H1 (cell line): ENCODE results near the gene NANOGP8. TPM values are rescaled to one million over a fixed set of nuclear protein-coding genes. Genes with fewer than 3 reads are reported as not detected.

Source experiments
- CTCF ChIA-PET: fragments of 300-600 bp; sonication (Branson Sonifier 250); formaldehyde crosslinking; loops from one replicate; lab custom pipeline; 2021; ENCODE audit not compliant: partially characterized antibody; lab: Charles Lee
- POLR2A ChIA-PET: fragments of 300-600 bp; sonication (Branson Sonifier 250); formaldehyde crosslinking; loops from one replicate; lab custom pipeline; 2021; ENCODE audit warnings: inconsistent platforms; ENCODE audit not compliant: partially characterized antibody; lab: Charles Lee
- DNase-seq, 2 experiments: peaks; one replicate each; pipeline versions ENCODE4 v3.0.0 to v3.0.0-alpha.2; 2010 to 2022; ENCODE audit warnings: low spot score in 2 of 2, low read depth in 1 of 2, mixed read lengths in 1 of 2
- FAIRE-seq: peaks from 2 replicates; lab custom pipeline; 2011; peaks lifted over from hg19 to GRCh38; lab: Jason Lieb, UNC
- H2AFZ ChIP-seq: 2 replicates; pipeline ENCODE4 v1.8.1; 2012; ENCODE audit warnings: low read length, inconsistent platforms
- H2AK5ac ChIP-seq: 2 replicates; pipeline ENCODE4 v1.6.1; 2013; ENCODE audit warnings: low read depth, low read length
- H2BK120ac ChIP-seq: replicated peaks from 2 replicates; pipeline ENCODE3; 2013; ENCODE audit warnings: low read depth, low read length, inconsistent platforms
- H2BK12ac ChIP-seq: 2 replicates; pipeline ENCODE4 v1.6.1; 2013; ENCODE audit warnings: low read depth, low read length
- H2BK15ac ChIP-seq: 2 replicates; pipeline ENCODE4 v1.6.1; 2013; ENCODE audit warnings: low read length
- H2BK20ac ChIP-seq: 2 replicates; pipeline ENCODE4 v1.6.1; 2013; ENCODE audit warnings: low read length
- H2BK5ac ChIP-seq: 2 replicates; pipeline ENCODE4 v1.6.1; 2013; ENCODE audit warnings: low read depth, low read length
- H3K14ac ChIP-seq: 2 replicates; pipeline ENCODE4 v1.6.1; 2013; ENCODE audit warnings: inconsistent platforms; ENCODE audit not compliant: insufficient read length
- H3K18ac ChIP-seq: 2 replicates; pipeline ENCODE4 v1.6.1; 2013; ENCODE audit warnings: low read length; ENCODE audit errors: extremely low read depth
- H3K23ac ChIP-seq: 2 replicates; pipeline ENCODE4 v1.6.1; 2013; ENCODE audit warnings: inconsistent platforms; ENCODE audit not compliant: insufficient read length
- H3K23me2 ChIP-seq: 2 replicates; pipeline ENCODE4 v1.6.1; 2013; ENCODE audit warnings: low read depth, low read length
- H3K27ac ChIP-seq: 2 replicates; pipeline ENCODE4 v1.6.1; 2011; ENCODE audit warnings: low read depth, low read length, inconsistent platforms
- H3K27me3 ChIP-seq, 4 experiments: replicated peaks in 1 of 4; 1 replicate in 1 of 4; 2 replicates in 3 of 4; pipeline versions ENCODE4 v1.6.1 to v1.8.1; 2011 to 2013; ENCODE audit warnings: low read length in 3 of 4, mild to moderate bottlenecking in 3 of 4, inconsistent platforms in 2 of 4, mixed read lengths in 2 of 4, moderate library complexity in 1 of 4; ENCODE audit not compliant: control insufficient read depth in 3 of 4, insufficient read depth in 3 of 4; ENCODE audit errors: extremely low read depth in 1 of 4
- H3K36me3 ChIP-seq, 4 experiments: 2 replicates each; pipeline versions ENCODE4 v1.6.1 to v1.8.1; 2011 to 2013; ENCODE audit warnings: mild to moderate bottlenecking in 4 of 4, low read length in 3 of 4, moderate library complexity in 2 of 4, control low read depth in 1 of 4, inconsistent platforms in 1 of 4; ENCODE audit not compliant: insufficient read depth in 4 of 4, control insufficient read depth in 2 of 4
- H3K4ac ChIP-seq: replicated peaks from 2 replicates; pipeline ENCODE3; 2013; ENCODE audit warnings: low read length, low read depth, mixed read lengths, inconsistent platforms; ENCODE audit not compliant: insufficient read length
- H3K4me1 ChIP-seq, 4 experiments: replicated peaks in 1 of 4; 1 replicate in 1 of 4; 2 replicates in 3 of 4; pipeline versions ENCODE4 v1.6.1 to v1.8.1; 2011 to 2013; ENCODE audit warnings: low read length in 3 of 4, inconsistent platforms in 2 of 4, mixed read lengths in 1 of 4; ENCODE audit not compliant: insufficient read depth in 4 of 4, control insufficient read depth in 3 of 4
- H3K4me2 ChIP-seq, 2 experiments: 2 replicates each; pipeline versions ENCODE4 v1.6.1 to v1.8.1; 2011 to 2013; ENCODE audit warnings: low read depth in 2 of 2, low read length in 2 of 2, control low read depth in 1 of 2, inconsistent platforms in 1 of 2, mild to moderate bottlenecking in 1 of 2; ENCODE audit not compliant: insufficient read depth in 1 of 2
- H3K4me3 ChIP-seq, 4 experiments: fragments of 200-600, 300-600 bp in 1 of 4; sonication (generic), shearing (Covaris generic), sonication (Bioruptor Twin) in 1 of 4; 2 replicates each; pipeline versions ENCODE4 v1.5.1 to v1.8.1; 2011 to 2016; ENCODE audit warnings: low read length in 4 of 4, low read depth in 3 of 4, control low read depth in 2 of 4, inconsistent platforms in 2 of 4, mild to moderate bottlenecking in 2 of 4, mixed read lengths in 1 of 4, moderate library complexity in 1 of 4; ENCODE audit not compliant: insufficient read depth in 2 of 4; ENCODE audit errors: extremely low read depth in 1 of 4
- H3K56ac ChIP-seq: replicated peaks from 2 replicates; pipeline ENCODE3; 2013; ENCODE audit warnings: low read depth, mild to moderate bottlenecking, mixed read lengths, low read length, inconsistent platforms; ENCODE audit not compliant: insufficient read length
- H3K79me1 ChIP-seq: 2 replicates; pipeline ENCODE4 v1.6.1; 2013; ENCODE audit warnings: low read depth, low read length, control low read depth
- H3K79me2 ChIP-seq, 2 experiments: 2 replicates each; pipeline versions ENCODE4 v1.6.1 to v1.8.1; 2012 to 2013; ENCODE audit warnings: low read length in 2 of 2, mild to moderate bottlenecking in 2 of 2, inconsistent platforms in 1 of 2; ENCODE audit not compliant: insufficient read depth in 2 of 2, control insufficient read depth in 1 of 2
- H3K9ac ChIP-seq, 4 experiments: replicated peaks in 1 of 4; 1 replicate in 1 of 4; 2 replicates in 3 of 4; pipeline versions ENCODE4 v1.6.1 to v1.8.1; 2011 to 2013; ENCODE audit warnings: low read depth in 3 of 4, low read length in 3 of 4, control low read depth in 2 of 4, mild to moderate bottlenecking in 2 of 4, moderate library complexity in 2 of 4, inconsistent platforms in 1 of 4; ENCODE audit errors: extremely low read depth in 1 of 4
- H3K9me3 ChIP-seq, 2 experiments: 2 replicates each; pipeline versions ENCODE4 v1.6.1 to v1.8.1; 2012 to 2013; ENCODE audit warnings: mild to moderate bottlenecking in 2 of 2, moderate library complexity in 2 of 2, control low read depth in 1 of 2, inconsistent platforms in 1 of 2, low read depth in 1 of 2, low read length in 1 of 2, mixed read lengths in 1 of 2; ENCODE audit not compliant: insufficient read depth in 2 of 2
- H4K20me1 ChIP-seq, 2 experiments: replicated peaks in 1 of 2; 2 replicates each; pipeline versions ENCODE3 to v1.8.1; 2011 to 2013; ENCODE audit warnings: inconsistent platforms in 2 of 2, low read length in 2 of 2, mild to moderate bottlenecking in 1 of 2; ENCODE audit not compliant: insufficient read depth in 2 of 2, control insufficient read depth in 1 of 2
- H4K5ac ChIP-seq: 2 replicates; pipeline ENCODE4 v1.6.1; 2013; ENCODE audit warnings: low read length, low read depth, mixed read lengths, inconsistent platforms; ENCODE audit not compliant: insufficient read length
- H4K8ac ChIP-seq: 2 replicates; pipeline ENCODE4 v1.8.0; 2013; ENCODE audit warnings: mild to moderate bottlenecking, moderate library complexity, low read length, inconsistent platforms; ENCODE audit not compliant: insufficient read depth; ENCODE audit errors: extremely low read depth
- H4K91ac ChIP-seq: replicated peaks from 2 replicates; pipeline ENCODE3; 2013; ENCODE audit warnings: low read length, mixed read lengths, inconsistent platforms; ENCODE audit not compliant: insufficient read length
- CBX5 ChIP-seq: fragments of 300-800, 300-1000 bp; sonication (generic); IDR thresholded peaks from 2 replicates; pipeline ENCODE4 v1.7.1; 2016; ENCODE audit warnings: antibody characterized with exemption, low read length, low read depth
- CHD2 ChIP-seq: IDR thresholded peaks from 2 replicates; pipeline ENCODE4 v1.6.1; 2012; ENCODE audit warnings: low read length, improper control_type of control experiment
- EGR1 ChIP-seq: IDR thresholded peaks from 2 replicates; pipeline ENCODE4 v1.6.1; 2011; ENCODE audit warnings: low read depth, low read length, borderline replicate concordance
- EZH2 ChIP-seq: fragments of 200-600 bp; sonication (generic); IDR thresholded peaks from 2 replicates; pipeline ENCODE4 v1.7.1; 2012; ENCODE audit warnings: low read depth, mild to moderate bottlenecking, moderate library complexity, low read length, inconsistent platforms; ENCODE audit not compliant: severe bottlenecking
- FOSL1 ChIP-seq: IDR thresholded peaks from 2 replicates; pipeline ENCODE4 v1.6.1; 2011; ENCODE audit warnings: mild to moderate bottlenecking, low read depth, low read length, moderate library complexity; ENCODE audit not compliant: insufficient read depth
- GABPA ChIP-seq: IDR thresholded peaks from 2 replicates; pipeline ENCODE4 v1.6.1; 2011; ENCODE audit warnings: mild to moderate bottlenecking, low read length, moderate library complexity, borderline replicate concordance; ENCODE audit not compliant: insufficient read depth
- GTF2F1 ChIP-seq: IDR thresholded peaks from 2 replicates; pipeline ENCODE4 v1.6.1; 2012; ENCODE audit warnings: low read depth, low read length, improper control_type of control experiment, borderline replicate concordance
- MAFK ChIP-seq: IDR thresholded peaks from 2 replicates; pipeline ENCODE4 v1.6.1; 2012; ENCODE audit warnings: low read depth, mild to moderate bottlenecking, improper control_type of control experiment, low read length
- PHF8 ChIP-seq: fragments of 200-600 bp; sonication (generic); conservative IDR thresholded peaks from 2 replicates; pipeline ENCODE4 v1.7.1; 2012; ENCODE audit warnings: low read depth, mild to moderate bottlenecking, inconsistent platforms, low read length, moderate library complexity
- SIRT6 ChIP-seq: IDR thresholded peaks from one replicate; pipeline ENCODE4 v1.7.1; 2012; ENCODE audit warnings: low read length, inconsistent platforms
- polyA plus RNA-seq, 7 experiments: library from polyadenylated mRNA; depleted of rRNA in 3 of 7; stranded (reverse) in 5 of 7; unstranded in 2 of 7; fragments of >200 nt in 5 of 7; fragments of 200-250 nt in 2 of 7; gene quantifications; 1 replicate in 5 of 7; 2 replicates in 1 of 7; 4 replicates in 1 of 7; pipeline versions ENCODE4 v1.2.1 to v1.2.3, GENCODE V29; 2011 to 2013; ENCODE audit warnings: missing spikeins in 2 of 7, mixed read lengths in 2 of 7
- total RNA-seq: library from RNA; stranded (reverse); fragmentation: NEBNext Ultra II Directional; extraction: Animal tissue kit (Norgen Biotek cat#: 25700); gene quantifications from 2 replicates; pipeline ENCODE4 v1.2.1, GENCODE V29; 2021
- TF ChIP-seq, protein P1 (sequence below): IDR thresholded peaks from 2 replicates; pipeline ENCODE4 v1.6.1; 2012; ENCODE audit warnings: inconsistent platforms

NANOGP8 gene
- total and polyA plus RNA-seq, 2 of the 8 experiments (the other 6 are each of a cell fraction or from before 2014, with no cell fraction given), result 23.3 to 40.6 TPM

DNA sequence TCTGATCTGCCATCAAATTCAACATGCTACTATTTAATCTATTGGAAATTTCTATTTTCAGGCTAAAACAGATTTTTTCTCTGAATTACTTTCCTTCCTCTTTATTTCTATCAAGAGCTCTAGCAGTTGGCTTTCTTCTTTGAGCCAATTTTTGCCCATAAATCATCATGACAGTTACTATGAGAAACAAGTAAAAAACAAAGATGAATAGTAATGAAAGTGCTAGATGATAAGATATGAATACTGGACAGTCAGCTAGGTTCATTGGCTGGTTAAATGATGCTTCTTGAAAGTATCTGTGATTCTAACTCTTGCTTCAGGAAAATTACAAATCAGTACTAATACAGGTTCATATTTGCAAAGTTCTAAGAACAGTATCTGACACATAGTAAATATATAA is 38.6 kb upstream of the NANOGP8 start:
- no peaks in the 10 kb centered on the region for H3K79me2 ChIP-seq
- H2AFZ ChIP-seq, result no peak overlapping the region
- H2BK15ac ChIP-seq, result no peak overlapping the region
- H3K36me3 ChIP-seq, result no peaks in the 10 kb centered on the region
- ChIA-PET CTCF (no interaction called here), POLR2A (no interaction called here)
- H3K4me2 ChIP-seq, result no peak overlapping the region
- H2BK20ac ChIP-seq, result no peak overlapping the region
- no peak overlapping the region for H2BK5ac ChIP-seq
- no peak overlapping the region for H2AK5ac ChIP-seq
- no peak overlapping the region for H3K18ac ChIP-seq
- no peak overlapping the region for H4K8ac ChIP-seq
- H3K23ac ChIP-seq, result no peak overlapping the region
- H2BK120ac ChIP-seq, result no peak overlapping the region
- no peak for FAIRE-seq
- H2BK12ac ChIP-seq, result no peak overlapping the region
- TF ChIP-seq CBX5 (no peak), GABPA (no peak), FOSL1 (no peak), EGR1 (no peak), CHD2 (no peak), SIRT6 (no peak), MAFK (no peak), GTF2F1 (no peak), EZH2 (no peak), PHF8 (no peak)
- TF ChIP-seq, protein P1, sequence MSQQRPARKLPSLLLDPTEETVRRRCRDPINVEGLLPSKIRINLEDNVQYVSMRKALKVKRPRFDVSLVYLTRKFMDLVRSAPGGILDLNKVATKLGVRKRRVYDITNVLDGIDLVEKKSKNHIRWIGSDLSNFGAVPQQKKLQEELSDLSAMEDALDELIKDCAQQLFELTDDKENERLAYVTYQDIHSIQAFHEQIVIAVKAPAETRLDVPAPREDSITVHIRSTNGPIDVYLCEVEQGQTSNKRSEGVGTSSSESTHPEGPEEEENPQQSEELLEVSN, result no peak
- H3K23me2 ChIP-seq, result no peaks in the 10 kb centered on the region
- no peak overlapping the region for H4K91ac ChIP-seq
- no peak overlapping the region for H3K4me3 ChIP-seq
- no peak overlapping the region for H4K5ac ChIP-seq
- no peak overlapping the region for H3K14ac ChIP-seq
- no peaks in the 10 kb centered on the region for H3K9me3 ChIP-seq
- no peaks in the 10 kb centered on the region for H3K4me1 ChIP-seq
- H3K27ac ChIP-seq, result no peak overlapping the region
- no peak overlapping the region for H3K56ac ChIP-seq
- no peak for DNase-seq
- H3K79me1 ChIP-seq, result no peaks in the 10 kb centered on the region
- H3K27me3 ChIP-seq, result no peaks in the 10 kb centered on the region
- H4K20me1 ChIP-seq, result no peaks in the 10 kb centered on the region
- H3K4ac ChIP-seq, result no peak overlapping the region
- no peak overlapping the region for H3K9ac ChIP-seq
